HG03469 (cell line): Measurements from ENCODE around the gene SUSD1.
"Not testable (repeated sequence)": the region's sequence is repeated elsewhere in the genome, so short reads cannot be mapped to it uniquely, and the experiment has no call there.

Experiments used
- ATAC-seq: cut with Tn5 transposase; IDR thresholded peaks from one replicate; pipeline ENCODE4 v1.9.1; 2021; ENCODE audit warnings: mild to moderate bottlenecking, moderate library complexity, moderate number of reproducible peaks; ENCODE audit not compliant: unreplicated experiment

The SUSD1 gene

DNA sequence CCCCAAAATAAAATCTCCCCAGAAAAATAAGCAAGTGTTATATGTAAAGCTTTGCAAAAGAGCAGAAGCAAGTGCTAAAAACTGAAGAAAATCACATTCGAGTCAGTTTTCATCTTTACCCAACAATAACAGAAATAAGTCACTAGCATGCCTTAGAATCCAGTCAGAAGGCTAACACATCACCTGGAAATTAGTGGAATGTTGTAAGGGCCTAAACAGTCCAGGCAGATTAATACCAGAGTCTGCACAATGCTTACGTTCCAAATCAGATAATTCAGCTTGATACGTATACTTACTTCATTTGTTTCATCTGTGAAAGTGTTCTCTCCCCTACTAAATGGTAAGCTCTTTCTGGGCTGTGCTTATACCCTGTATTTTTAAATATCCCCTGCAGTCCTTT, 42.7 kb downstream of the SUSD1 start:
- no peak for ATAC-seq

DNA sequence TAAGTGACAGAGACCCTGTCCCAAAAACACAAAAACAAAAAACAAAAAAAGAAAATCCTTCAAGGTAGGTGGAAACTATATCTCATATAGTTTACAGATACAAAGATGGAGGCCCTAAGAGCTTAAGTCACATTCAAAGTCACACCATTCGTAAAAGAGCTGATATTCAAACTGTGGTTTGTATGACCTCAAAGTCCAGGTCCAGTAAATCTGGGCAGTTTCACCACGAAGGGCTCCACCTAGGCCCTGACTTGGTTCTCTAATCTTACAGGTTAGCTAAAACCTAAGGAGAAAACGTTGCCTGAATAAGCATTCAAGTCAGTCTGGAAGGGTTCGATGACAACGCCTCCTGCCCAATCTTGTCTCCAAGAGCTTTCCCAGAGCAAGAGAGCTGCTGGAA, 44.1 kb downstream of the SUSD1 start:
- ATAC-seq = no peak

DNA sequence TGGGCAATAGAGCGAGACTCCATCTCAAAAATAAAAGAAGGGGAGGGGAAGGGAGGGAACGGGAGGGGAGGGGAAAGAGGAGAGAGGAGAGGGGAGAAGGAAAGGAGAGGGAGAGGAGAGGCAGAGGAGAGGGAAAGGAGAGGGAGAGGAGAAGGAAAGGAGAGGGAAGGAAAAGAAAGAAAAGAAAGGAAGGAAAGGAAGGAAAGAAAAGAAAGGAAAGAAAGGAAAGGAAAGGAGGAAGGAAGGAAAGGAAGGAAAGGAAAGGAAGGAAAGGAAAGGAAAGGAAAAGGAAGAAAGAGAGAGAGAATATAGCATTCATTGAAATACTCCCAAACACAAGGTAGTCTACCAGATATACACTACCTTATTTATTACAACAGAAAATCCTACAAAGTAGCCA, 44.8 kb downstream of the SUSD1 start:
- ATAC-seq = no peak

DNA sequence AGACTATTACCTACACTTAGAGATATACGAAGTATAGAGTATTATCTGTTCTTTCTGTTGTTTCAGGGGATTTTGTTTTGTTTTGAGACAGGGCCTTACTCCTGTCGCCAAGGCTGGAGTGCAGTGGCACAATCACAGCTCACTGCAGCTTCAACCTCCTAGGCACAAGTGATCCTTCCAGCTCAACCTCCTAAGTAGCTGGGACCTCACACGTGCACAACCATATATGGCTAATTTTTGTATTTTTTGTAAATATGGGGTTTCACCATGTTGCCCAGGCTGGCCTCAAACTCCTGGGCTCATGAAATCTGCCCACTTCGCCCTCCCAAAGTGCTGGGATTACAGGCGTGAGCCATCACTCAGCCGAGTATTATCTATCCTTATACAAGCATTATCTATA, 45.9 kb downstream of the SUSD1 start:
- no peak for ATAC-seq

DNA sequence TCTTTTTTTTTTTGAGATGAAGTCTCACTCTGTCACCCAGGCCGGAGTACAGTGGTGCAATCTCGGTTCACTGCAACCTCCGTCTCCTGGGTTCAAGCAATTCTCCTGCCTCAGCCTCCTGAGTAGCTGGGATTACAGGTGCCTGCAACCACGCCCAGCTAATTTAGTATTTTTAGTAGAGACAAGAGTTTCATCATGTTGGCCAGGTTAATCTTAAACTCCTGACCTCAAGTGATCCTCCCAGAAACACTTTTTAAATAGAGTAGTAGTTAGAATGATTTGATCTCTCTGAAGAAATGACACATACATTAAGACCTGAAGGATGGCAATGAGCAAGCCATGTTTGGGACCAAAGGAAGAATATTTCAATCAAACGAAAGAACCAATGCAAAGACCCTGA, 46.7 kb downstream of the SUSD1 start:
- not testable (repeated sequence) for ATAC-seq

DNA sequence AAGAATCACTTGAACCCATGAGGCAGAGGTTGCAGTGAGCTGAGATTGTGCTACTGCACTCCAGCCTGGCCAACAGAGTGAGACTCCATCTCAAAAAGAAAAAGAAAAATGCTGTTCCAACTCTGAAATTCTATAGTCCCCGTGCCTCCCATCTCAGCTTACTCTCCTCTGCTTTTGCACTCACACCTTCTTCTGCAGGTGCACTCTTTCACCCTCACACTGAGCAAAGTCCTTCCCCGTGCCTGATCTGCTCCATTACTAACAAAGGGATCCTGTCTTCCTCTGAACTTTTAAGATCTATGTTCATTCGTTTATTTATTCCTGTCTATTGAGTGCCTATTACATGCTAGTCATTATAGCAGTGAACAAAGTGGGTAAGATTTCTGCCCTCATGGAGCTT, 47.8 kb downstream of the SUSD1 start:
- ATAC-seq = no peak

DNA sequence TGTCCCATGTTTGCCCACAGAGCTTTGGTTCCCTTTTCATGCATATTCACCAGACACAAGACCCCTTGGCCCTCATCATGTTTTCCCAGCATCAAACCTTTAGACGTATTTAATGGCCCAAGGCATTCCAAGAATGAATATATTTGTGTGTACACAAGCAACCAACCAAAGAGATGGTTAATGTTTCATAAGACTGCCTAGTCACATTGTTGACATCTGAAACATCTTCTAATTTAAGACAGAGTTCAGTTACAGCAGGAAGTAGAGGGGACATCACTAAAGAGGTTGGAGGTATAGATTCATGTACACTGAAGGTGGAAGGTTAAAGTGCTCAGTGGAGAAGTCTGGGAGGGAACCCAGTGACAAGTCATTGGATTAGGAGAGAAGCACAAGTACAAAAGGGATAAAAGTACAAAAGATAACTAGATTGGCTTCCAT, 49.1 kb downstream of the SUSD1 start:
- no peak for ATAC-seq

DNA sequence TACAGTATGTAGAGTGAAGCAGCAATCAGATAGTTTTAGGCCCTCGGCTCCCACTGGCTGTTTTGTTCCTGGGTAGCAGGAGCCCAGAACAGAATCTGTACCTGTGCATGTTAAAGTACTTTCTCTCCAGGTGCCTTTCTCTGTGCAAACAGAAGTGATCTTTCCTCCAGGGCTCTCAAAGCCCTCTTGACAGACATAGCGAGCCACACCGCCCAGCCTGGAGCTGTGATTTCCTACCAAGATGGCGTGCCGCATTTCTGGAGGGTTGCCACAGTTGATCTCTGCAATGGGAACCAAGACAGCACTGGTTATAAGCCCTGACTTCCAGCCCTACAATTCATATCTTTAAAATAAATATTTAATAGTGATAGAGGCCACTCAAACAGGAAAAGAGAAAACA, 50.9 kb downstream of the SUSD1 start:
- no peak for ATAC-seq

DNA sequence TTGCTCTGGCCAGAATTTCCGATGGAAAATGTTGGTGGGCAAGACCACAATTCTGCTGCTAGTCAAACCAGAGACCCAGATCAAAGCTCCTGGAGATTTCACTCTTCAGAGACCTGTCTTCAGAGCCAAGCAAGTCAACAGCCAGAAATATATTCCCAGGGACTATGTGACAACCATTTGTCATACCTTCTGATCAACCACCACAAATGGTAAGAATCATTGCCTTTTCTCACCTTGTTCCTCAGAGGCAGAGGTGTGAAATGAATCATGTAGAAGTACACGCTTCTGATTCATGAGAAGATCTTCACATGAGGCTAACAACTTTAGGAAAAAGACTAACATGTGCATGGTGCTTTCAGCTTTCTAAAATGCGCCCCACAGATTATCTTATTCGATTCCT, 53.5 kb downstream of the SUSD1 start:
- ATAC-seq = no peak

DNA sequence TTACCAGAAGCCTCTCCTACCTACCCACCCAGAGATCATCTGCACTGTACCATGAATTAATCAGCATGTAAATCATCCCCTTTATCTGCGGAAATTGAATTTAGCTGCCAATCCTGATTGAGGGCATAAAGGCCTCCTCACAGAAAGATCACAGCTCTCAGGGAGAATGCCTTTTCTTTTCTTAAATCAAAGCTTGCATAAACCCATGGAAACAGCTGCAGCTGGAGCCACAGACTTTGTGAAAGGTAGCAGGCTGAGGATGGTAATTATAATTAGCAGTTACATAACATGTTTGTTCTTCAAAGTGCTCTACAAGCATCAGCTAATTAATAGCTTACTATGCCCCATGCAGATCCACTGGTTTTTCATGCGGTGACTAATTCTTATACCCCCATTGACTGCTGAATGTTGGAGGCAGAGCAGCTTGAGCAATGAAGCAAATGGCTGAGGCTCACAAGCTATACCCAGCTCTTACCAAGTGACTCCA, 54.6 kb downstream of the SUSD1 start:
- ATAC-seq = no peak

DNA sequence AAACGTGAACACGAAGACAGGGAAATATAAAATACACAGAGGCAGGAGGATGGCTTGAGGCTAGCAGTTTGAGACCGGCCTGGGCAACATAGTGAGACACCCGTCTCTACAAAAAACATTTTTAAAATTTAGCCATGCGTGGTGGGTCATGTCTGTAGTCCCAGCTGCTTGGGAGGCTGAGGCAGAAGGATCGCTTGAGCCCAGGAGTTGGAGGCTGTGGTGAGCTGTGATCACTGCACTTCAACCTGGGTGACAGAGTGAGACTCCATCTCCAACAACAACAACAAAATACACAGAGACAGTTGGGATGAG, 55.1 kb downstream of the SUSD1 start:
- ATAC-seq = no peak

DNA sequence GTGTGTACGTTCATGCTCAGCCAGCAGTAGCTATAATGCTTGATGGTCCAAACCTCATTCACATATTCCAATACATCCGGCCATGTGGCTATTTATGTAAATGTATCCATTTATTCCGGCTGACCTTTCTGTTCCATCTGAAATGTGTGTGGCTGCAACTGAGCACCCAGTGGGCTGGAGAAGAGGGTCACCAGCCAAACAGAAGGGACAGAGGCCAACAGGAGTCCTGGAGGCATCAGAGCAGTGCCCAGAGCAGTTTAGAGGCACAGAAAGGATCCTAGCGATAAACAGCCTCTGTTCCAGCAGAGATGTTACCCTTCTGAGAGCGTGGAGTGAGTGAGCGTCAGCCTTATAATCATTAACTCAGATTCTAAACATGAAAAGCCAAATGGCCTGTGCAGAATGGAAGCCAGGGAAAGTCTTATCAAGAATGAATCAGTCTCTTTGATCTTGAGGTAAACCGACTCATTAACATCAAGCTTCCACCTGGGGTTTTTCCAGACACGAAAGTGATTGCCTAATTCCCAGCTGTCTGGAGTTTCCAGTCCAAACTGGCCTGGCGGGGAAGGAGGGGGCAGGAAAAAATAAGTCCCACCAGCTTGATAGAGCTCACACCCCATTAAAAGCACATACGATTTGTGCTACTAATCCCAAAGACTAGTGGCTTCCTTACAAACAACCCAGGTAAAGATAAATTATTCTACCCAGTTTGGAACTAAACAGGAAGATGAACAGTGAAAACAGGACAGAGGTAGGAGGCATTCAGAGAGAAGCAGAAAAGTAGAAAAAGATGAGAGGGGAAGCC, 55.7 kb downstream of the SUSD1 start:
- ATAC-seq = no peak

DNA sequence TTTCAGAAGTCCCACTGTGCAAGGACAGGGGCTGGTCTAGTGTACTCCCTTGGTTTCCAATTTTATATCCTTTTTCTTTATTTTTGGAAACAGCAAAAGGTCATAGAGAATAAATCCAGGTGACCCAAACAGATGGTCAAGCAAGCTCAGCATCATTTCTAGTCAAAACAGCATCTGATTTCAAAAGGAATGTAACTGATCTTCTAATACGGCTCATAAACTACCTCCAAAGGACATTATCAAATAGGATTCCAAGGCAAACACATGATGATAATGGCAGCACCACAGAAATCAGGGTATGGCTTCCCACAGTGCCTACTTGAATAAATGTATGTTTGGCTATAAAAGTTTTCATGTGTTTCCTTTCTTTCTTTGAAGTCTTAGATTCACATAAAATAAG, 57.1 kb downstream of the SUSD1 start:
- ATAC-seq = no peak

DNA sequence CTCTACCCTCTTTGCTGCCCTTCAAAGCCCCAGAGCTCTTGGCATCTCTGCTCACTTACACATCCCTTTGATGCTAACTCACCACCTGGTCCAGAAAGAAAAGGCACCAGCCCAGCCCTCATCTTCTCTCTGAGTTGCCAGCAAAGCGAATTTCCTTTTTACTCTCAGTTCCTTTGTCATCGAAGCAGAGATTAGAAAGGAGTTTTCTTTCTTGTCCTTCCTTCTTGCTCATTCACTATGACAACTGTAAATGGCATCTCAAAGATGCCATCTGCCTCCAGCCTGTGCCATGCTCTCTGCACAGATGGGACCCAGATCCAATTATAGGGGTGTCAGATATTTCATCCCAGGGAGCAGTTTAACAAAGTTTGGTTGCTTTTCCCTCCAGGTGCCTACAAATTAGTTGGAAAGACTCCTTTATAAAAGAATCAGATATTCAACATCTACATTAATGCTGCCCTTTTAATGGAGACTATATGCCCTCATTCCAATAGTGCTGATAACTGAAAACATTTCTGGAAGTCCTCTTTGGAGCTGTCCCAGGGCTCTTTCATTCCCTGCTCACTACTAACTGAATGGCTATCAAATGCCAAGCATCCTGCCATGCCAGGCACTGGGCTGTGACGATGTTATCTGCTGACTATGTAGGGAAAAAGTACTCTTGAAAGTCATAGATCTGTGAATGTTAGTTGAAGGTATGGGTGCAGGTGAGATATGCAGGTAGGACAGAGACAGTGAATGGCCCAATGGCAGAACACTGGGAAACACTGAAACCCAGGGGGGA, 58.9 kb downstream of the SUSD1 start:
- ATAC-seq = no peak

DNA sequence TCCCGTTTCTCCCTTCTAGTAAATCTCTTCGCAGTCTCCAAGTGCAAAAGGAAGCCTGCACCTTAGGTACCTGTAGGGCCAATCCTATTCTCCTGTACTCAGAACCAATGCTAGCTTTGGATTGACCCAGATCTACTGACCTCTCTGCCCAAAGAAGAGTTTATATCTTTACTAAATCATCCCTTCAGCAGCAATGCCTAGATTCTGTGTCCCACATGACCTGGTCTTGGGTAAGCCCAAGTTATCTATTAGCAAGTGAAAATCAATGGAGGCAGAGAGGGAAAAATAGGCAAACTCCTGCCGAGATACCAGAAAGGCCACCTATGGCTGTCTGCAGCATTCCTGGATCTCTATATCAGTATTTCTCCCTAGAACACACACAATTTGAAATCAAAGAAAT, 60.0 kb downstream of the SUSD1 start:
- ATAC-seq = no peak

DNA sequence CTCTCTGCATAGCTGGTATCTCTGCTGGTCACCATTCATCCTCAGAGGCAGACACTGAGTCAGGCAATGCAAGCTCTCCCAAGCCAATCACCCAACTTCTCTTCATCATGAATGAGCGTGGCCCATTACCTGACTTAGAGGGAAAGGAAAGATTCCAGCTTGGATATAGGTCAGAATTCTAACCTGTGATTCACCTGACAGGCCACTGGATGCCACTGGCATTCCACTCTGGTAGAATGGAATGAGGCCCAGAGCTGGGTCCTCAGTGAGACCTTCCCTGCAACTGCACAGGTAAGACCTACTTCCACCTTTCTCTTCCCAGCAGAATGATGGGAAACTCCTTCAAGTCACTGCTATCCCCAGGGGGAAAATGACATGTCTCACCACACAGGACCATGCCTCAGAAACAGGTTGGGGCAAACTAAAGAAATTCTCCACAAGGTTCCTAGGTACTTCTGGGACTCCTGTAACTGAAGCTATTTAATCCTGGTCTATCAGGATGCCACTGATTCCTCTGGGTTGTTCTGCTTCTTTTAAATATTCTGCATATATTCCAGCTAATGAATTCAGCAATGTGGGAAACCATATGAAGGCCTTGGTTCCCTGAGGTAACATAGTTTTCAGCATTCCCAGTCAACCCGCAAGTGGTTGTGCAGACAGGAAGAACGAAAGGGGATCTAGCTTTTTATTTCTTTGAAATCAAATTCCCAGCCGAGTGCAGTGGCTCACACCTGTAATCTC, 62.0 kb downstream of the SUSD1 start:
- ATAC-seq = no peak

DNA sequence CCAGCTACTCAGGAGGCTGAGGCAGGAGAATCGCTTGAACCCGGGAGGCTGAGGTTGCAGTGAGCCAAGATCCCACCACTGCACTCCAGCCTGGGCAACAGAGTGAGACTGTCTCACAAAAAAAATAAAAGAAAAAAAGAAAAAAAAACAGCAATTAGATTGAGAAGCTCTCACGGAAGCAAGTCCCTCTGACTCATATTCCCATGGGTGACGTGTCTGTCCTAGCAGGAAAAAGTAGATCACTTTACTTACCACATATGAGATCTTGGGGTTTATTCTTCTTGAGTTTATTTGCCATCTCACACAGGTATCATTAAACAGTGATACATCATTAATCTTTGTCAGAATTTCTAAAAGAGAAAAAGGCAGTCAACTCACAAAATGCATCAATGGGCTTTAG, 62.6 kb downstream of the SUSD1 start:
- no peak for ATAC-seq

DNA sequence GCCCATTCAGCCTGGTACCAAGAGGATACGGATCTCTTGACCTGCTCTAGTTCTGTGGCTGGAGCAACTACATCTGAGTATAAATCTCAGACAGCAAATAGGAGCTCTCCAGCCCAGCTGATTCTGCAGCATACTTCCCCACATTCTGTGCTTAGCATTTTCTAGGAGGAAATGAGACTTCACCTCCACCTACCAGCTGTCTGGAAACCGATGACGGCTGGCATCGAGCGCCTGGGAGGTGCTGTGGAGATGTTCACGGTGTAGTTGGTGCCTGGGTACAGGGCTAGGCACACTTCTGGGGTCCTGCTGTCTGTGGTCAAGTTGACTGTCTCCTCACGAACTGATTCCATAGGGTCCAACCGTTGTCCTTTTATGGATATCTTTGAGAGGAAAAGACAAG, 63.6 kb downstream of the SUSD1 start:
- ATAC-seq = no peak

DNA sequence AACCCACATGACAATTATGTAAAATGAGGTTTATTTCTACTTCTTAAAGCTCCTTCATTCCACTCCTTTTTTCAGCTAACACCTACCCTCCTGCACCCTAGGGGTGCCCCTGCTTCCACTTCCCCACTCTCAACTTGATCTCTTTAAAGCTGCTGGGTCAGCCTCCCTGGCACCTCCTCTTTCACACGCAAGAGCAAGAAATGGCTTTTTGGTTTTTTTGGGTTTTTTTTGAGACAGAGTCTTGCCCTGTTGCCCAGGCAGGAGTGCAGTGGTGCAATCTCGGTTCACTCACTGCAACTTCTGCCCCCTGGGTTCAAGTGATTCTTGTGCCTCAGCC, 64.4 kb downstream of the SUSD1 start:
- ATAC-seq = no peak

DNA sequence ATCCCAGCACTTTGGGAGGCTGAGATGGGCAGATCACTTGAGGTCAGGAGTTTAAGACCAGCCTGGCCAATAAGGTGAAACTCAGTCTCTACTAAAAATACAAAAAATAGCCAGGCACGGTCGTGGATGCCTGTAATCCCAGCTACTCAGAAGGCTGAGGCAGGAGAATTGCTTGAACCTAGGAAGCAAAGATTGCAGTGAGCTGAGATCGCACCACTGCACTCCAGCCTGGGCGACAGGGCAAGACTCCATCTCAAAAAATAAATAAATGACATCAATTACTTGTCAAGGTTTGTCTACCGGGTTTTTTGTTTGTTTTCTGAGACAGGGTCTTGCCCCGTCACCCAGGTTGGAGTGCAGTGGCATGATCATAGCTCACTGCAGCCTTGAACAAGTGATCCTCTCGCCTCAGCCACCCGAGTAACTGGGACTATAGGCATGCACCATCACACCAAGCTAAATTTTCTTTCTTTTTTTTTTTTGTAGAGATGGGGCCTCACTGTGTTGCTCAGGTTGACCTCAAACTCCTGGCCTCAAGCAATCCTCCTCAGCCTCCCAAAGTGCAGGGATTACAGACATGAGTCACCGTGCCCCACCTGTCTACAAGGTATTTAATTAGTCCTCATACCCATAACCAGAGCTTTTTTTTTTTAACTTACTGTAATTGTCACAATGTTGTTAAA, 64.9 kb downstream of the SUSD1 start:
- ATAC-seq = no peak

DNA sequence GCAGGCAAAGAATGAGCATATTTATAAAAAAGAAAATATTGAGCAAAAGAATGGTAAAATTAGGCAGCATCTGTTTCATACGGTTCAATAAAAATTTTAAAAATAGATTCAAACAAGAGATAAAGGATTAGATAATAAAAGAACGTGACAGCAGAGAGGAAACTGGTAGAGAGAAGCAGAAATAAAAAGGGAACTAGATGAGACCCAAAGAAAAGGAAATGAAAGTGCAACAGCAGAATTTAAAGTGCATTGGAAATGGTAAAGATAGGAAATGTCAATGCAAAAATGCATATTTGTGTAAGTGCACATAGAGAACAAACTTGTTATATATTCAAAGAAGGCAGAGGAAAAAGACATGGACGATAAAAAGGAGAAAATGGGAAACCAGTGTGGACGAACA, 70.2 kb downstream of the SUSD1 start:
- ATAC-seq = no peak
